Ascending aorta (tissue), 2 donors: Measurements from ENCODE around the gene PIGP. TPM values are rescaled to one million over a fixed set of nuclear protein-coding genes. Genes with fewer than 3 reads are reported as not detected.
"Not testable (repeated sequence)": the region's sequence is repeated elsewhere in the genome, so short reads cannot be mapped to it uniquely, and the experiment has no call there.

Experiments
- DNase-seq, 2 donors: peaks; one replicate each; pipeline ENCODE4 v3.0.0-alpha.2; 2019; ENCODE audit warnings: low spot score in 2 of 2
- H3K27ac ChIP-seq, 2 donors: fragments of 200-600 bp; sonication (generic); one replicate each; pipeline ENCODE4 v1.5.1; 2016 to 2017; ENCODE audit warnings: mild to moderate bottlenecking in 1 of 2
- H3K27me3 ChIP-seq: fragments of 200-600 bp; sonication (generic); one replicate; pipeline ENCODE4 v1.5.1; 2017
- H3K36me3 ChIP-seq, 2 donors: fragments of 200-600 bp; sonication (generic); one replicate each; pipeline ENCODE4 v1.5.1; 2016
- H3K4me1 ChIP-seq, 2 donors: fragments of 200-600 bp; sonication (generic); one replicate each; pipeline ENCODE4 v1.5.1; 2016 to 2017; ENCODE audit warnings: mild to moderate bottlenecking in 1 of 2
- H3K4me3 ChIP-seq, 2 donors: fragments of 200-600 bp; sonication (generic); one replicate each; pipeline ENCODE4 v1.5.1; 2016 to 2017; ENCODE audit warnings: mild to moderate bottlenecking in 1 of 2
- H3K9me3 ChIP-seq, 2 donors: fragments of 200-600 bp; sonication (generic); one replicate each; pipeline ENCODE4 v1.5.1; 2016
- CTCF ChIP-seq, 3 experiments: fragments of 200-600 bp in 2 of 3; fragments of 450-650 bp in 1 of 3; sonication (generic) in 2 of 3; IDR thresholded peaks; one replicate each; pipeline ENCODE4 v1.5.1; 2016 to 2019; ENCODE audit warnings: antibody characterized with exemption in 3 of 3, mild to moderate bottlenecking in 1 of 3, moderate library complexity in 1 of 3
- intact Hi-C: fragments of 100-400 bp; cut with DNase I; formaldehyde crosslinking; loops from one replicate; pipeline ENCODE4 v1.15.1; 2023
- total RNA-seq: library from RNA; depleted of rRNA; stranded (reverse); fragments of >200 nt; gene quantifications from one replicate; pipeline ENCODE4 v1.1.0, GENCODE V29; 2016

PIGP gene
- 0.64 TPM for total RNA-seq

- intact Hi-C loops, result loop anchor here (1.0 to 5.0 kb wide), 5 partner anchors 83 to 916 kb away; partner anchors contain the start of genes DOP1B, DYRK1A and VPS26C
- Histone ChIP-seq H3K27ac (peak within 1 kb of the TSS; percentile 95 to 100), H3K4me1 (peaks cover 0 to 15% of the 10 kb centered on the region in 2 donors), H3K9me3 (no peaks in the 10 kb centered on the region), H3K4me3 (peak within 1 kb of the TSS; percentile 84 to 96), H3K27me3 (no peaks in the 10 kb centered on the region), H3K36me3 (peaks cover 0 to 8% of the 10 kb centered on the region in 2 donors)
- peak; percentile 73 to 96 for DNase-seq
- TF ChIP-seq CTCF (IDR thresholded peaks at IDR 0.05), result no peak
Measured at GRCh38 chr21:37072988-37073416, at the start of gene PIGP, which contains the start of gene TTC3. PIGP (minus strand) TSS chr21:37073071; CDS start chr21:37072515, 556 bp downstream. TTC3 (plus strand) TSS chr21:37073254; CDS start chr21:37087258, 14,004 bp downstream.

DNA sequence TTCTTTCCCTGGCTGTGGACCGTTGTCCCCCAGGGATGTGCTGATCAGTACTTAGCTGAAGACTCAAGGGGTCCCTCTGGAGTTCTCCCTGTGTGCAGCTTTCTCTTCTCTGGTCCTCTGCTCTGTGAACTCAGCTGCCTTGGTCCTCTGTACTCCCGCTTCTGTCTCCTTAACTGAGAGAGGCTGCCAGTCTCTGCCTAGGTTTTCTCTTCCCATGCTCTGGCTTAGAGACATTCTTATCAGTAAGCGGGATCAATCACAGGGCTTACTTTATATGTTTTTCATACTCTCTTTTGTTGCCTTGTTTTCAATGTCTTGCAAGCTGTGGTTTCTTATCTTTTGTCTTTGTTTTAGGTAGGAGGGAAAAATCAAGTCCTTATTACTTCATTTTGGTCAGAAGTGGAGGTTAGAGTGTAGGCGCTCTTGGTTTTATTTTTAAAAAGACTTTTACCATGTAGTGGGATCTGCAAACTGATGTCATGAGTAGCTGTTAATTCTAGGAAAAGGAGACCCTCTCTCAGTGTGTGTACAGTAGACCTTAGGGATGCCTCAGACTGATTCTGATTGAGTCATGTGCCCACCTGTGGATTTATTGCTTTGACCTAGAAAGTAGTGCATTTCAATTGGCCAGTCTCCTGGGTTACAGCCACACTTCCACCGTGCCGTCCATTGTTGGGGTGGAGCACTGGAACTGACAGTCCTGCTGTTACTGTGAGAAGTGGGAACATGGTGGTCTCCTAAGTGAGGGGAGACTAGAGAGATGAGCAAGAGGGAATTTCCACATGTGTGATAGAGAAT is 46.7 kb upstream of the PIGP start:
- intact Hi-C loops, result no loop called here
- Histone ChIP-seq H3K27me3 (no peaks in the 10 kb centered on the region), H3K4me3 (no peak overlapping the region), H3K36me3 (peaks cover 0 to 4% of the 10 kb centered on the region in 2 donors), H3K9me3 (no peaks in the 10 kb centered on the region), H3K4me1 (no peaks in the 10 kb centered on the region), H3K27ac (no peak overlapping the region)
- DNase-seq, result no peak
- TF ChIP-seq CTCF (IDR thresholded peaks at IDR 0.05), result no peak

DNA sequence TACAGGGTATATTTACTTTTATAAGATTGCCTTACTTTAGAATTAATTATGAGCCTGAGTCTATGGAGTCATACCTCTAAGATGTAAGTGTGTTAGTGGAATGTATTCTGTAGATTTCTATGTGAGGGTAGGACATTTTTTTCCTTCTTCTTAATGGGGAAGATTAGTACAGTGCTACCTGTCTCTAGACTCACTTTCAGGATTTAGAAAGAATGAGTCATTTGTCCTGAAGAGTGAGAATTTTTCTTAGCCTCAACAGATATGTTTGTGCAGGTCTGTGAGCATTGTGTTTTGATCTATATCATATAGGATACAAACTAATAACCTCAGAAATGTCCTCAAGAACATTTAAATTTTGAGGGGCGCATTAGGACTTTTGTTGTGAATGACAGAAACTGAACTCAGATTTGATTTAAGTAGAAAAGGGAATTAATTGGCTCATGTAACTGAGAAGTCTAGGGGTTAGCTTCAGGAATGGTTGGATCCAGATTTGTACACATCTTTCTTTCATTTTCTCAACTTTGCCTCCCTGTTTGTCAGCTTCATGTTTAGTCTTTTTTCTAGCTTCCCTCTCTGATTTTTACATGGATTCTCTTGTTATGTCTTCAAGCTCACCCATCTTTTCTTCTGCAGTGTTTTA is 45.4 kb upstream of the PIGP start:
- no peak overlapping the region for H3K4me3 ChIP-seq
- no peaks in the 10 kb centered on the region for H3K9me3 ChIP-seq
- intact Hi-C loops, result no loop called here
- no peaks in the 10 kb centered on the region for H3K27me3 ChIP-seq
- H3K36me3 ChIP-seq, result peaks cover 0 to 4% of the 10 kb centered on the region in 2 donors
- no peak for TF ChIP-seq CTCF (IDR thresholded peaks at IDR 0.05)
- H3K4me1 ChIP-seq, result no peaks in the 10 kb centered on the region
- H3K27ac ChIP-seq, result no peak overlapping the region
- DNase-seq, result no peak

- no peaks in the 10 kb centered on the region for H3K4me1 ChIP-seq
- no peaks in the 10 kb centered on the region for H3K27me3 ChIP-seq
- intact Hi-C loops, result no loop called here
- DNase-seq, result no peak
- no peaks in the 10 kb centered on the region for H3K36me3 ChIP-seq
- no peaks in the 10 kb centered on the region for H3K9me3 ChIP-seq
- TF ChIP-seq CTCF (IDR thresholded peaks at IDR 0.05), result no peak
- H3K4me3 ChIP-seq, result no peak overlapping the region
- H3K27ac ChIP-seq, result no peak overlapping the region
Measured at GRCh38 chr21:37117204-37117603, 44.3 kb upstream of the PIGP start.

DNA sequence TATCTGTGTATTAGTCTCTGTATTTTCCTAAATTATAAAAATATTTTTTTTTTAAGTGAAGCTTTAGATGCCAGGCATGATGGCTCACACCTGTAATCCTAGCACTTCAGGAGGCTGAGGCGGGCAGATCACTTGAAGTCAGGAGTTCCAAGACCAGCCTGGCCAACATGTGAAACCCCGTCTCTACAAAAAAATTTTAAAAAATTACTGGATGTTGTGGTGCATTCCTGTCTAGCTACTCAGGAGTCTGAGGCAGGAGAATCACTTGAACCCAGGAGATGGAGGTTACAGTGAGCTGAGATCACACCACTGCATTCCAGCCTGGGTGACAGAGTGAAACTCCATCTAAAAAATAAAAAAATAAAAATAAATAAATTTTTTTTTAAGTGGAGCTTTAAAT is 43.6 kb upstream of the PIGP start:
- intact Hi-C loops, DNase-seq, H3K9me3 ChIP-seq: not testable (repeated sequence)

GRCh38 chr21:37114301-37114700 is 41.4 kb upstream of the PIGP start:
- intact Hi-C loops, DNase-seq, H3K27me3 ChIP-seq, H3K4me3 ChIP-seq, H3K4me1 ChIP-seq, H3K36me3 ChIP-seq, H3K9me3 ChIP-seq, H3K27ac ChIP-seq: not testable (repeated sequence)

More for the DNA sequence above, 43.6 kb upstream of the PIGP start:
- not testable (repeated sequence) for H3K27ac ChIP-seq, H3K4me3 ChIP-seq, H3K36me3 ChIP-seq, H3K27me3 ChIP-seq, H3K4me1 ChIP-seq

- H3K9me3 ChIP-seq, H3K27ac ChIP-seq, intact Hi-C loops, H3K4me1 ChIP-seq, DNase-seq, H3K27me3 ChIP-seq, H3K4me3 ChIP-seq: not testable (repeated sequence)
- H3K36me3 ChIP-seq, result peaks cover 10 to 17% of the 10 kb centered on the region in 2 donors
Measured at GRCh38 chr21:37111029-37111428, 38.2 kb upstream of the PIGP start.
